ENCODE results near the gene MDM1.

MDM1 gene

DNA sequence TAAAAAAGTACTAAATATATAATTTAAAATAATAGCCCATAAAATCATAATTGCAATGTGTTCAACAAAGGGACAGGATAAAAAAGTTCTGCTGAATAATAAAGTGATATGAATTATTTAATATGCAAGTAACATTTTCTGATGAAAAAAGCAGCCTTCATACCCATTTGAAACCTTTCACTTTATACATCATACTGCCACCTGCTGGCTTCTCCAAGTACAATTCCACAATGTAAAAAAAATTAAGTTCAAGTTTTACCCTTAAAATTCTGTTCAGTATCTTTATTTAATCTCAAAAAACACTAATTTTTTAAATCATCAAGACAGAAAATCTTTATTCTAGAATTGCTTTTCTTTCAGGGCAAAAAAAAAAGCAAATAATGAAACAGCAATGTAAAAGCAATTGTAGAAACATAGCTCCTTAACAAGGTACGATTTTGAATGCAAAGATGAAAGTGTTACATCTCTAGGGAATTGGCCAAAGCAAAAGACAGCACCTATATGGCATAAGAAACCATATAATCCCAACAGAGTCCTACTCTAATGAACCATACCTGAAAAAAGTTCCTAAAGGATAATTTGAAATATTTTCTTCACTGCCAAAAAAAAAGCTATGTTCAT lies 15.0 kb downstream of the MDM1 start:
- no peak for ATAC-seq
- DNase-seq (ENCODE audit: low spot score in 2 of 2) = peak in 1 of 2 donors; percentile 18
- Mint-ChIP-seq H3K27ac (no peak overlapping the region), H3K4me3 (no peak overlapping the region), H3K36me3 (peaks cover 15% of the 10 kb centered on the region), H3K4me1 (no peaks in the 10 kb centered on the region), H3K9me3 (no peaks in the 10 kb centered on the region)

- H3K36me3 Mint-ChIP-seq = peaks cover 29% of the 10 kb centered on the region
- H3K4me1 Mint-ChIP-seq = peaks cover 18% of the 10 kb centered on the region
- H3K27ac Mint-ChIP-seq = no peak overlapping the region
- H3K9me3 Mint-ChIP-seq = no peaks in the 10 kb centered on the region
- ATAC-seq (no peak), DNase-seq (ENCODE audit: low spot score in 2 of 2) (no peak)
- no peak overlapping the region for H3K4me3 Mint-ChIP-seq
These were observed 21.8 kb downstream of the MDM1 start for GRCh38 chr12:68310370-68310769.

DNA sequence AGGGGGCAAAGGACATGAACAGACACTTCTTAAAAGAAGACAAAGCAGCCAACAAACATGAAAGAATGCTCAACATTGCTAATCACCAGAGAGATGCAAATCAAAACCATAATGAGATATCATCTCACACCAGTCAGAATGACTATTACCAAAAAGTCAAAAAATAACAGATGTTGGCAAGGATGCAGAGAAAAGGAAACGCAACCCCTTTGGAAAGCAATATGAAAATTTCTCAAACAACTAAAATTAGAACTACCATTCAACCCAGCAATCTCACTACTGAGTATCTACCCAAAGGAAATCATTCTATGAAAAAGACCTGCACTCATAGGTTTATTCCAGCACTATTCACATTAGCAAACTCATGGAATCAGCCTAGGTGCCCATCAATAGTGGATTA lies 25.6 kb downstream of the MDM1 start:
- Mint-ChIP-seq H3K27ac (peak overlapping the region; percentile 43), H3K36me3 (peaks cover 46% of the 10 kb centered on the region), H3K9me3 (no peaks in the 10 kb centered on the region), H3K4me1 (peaks cover 23% of the 10 kb centered on the region), H3K4me3 (peak overlapping the region; percentile 3)
- DNase-seq (ENCODE audit: low spot score in 2 of 2) = no peak
- ATAC-seq = peak; percentile 80

DNA sequence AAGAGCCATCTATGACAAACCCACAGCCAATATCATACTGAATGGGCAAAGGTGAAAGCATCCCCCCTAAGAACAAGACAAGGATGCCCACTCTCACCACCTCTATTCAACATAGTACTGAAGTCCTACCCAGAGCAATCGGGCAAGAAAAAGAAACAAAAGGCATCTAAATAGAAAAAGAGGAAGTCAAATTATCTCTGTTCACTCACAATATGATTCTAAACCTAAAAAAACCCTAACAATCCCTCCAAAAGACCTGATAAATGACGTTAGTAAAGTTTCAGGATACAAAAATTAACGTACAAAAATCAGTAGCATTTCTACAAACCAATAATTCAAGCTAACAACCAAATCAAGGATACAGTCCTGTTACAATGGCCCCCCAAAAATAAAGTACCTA lies 26.9 kb downstream of the MDM1 start:
- H3K9me3 Mint-ChIP-seq = peaks cover under 1% of the 10 kb centered on the region
- DNase-seq (ENCODE audit: low spot score in 2 of 2) (no peak), ATAC-seq (no peak)
- H3K36me3 Mint-ChIP-seq = peaks cover 58% of the 10 kb centered on the region
- peak overlapping the region; percentile 43 for H3K27ac Mint-ChIP-seq
- peaks cover 23% of the 10 kb centered on the region for H3K4me1 Mint-ChIP-seq
- H3K4me3 Mint-ChIP-seq = no peak overlapping the region

DNA sequence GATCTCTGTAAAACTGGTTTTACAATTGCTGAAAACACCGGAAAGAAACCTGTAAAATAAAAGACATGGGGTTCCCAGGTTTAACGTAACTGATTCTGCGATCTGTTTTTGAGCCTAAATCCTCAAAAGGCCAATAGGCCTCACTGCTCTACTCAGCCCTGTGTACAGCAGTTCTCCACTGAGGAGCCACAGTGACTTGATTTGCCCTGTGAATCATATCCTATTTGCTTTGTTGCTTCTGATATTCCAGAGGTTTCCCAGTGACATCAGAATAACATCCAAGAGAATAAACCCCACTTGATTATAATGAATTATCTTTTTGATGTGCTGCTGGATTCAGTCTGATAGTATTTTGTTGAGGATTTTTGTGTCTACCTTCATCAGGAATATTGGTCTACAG lies 27.5 kb downstream of the MDM1 start:
- H3K9me3 Mint-ChIP-seq = peaks cover 3% of the 10 kb centered on the region

GRCh38 chr12:68303850-68304249 lies 28.3 kb downstream of the MDM1 start:
- no peak for ATAC-seq
- Mint-ChIP-seq H3K9me3 (peaks cover 8% of the 10 kb centered on the region), H3K27ac (no peak overlapping the region), H3K36me3 (peaks cover 61% of the 10 kb centered on the region), H3K4me3 (no peak overlapping the region), H3K4me1 (peaks cover 23% of the 10 kb centered on the region)
- DNase-seq (ENCODE audit: low spot score in 2 of 2) = no peak

More for the DNA sequence above, 27.5 kb downstream of the MDM1 start:
- Mint-ChIP-seq H3K4me3 (no peak overlapping the region), H3K36me3 (peaks cover 60% of the 10 kb centered on the region), H3K27ac (no peak overlapping the region), H3K4me1 (peaks cover 23% of the 10 kb centered on the region)
- ATAC-seq (no peak), DNase-seq (ENCODE audit: low spot score in 2 of 2) (no peak)

GRCh38 chr12:68297929-68298328 lies 34.2 kb downstream of the MDM1 start:
- ATAC-seq (no peak), DNase-seq (ENCODE audit: low spot score in 2 of 2) (no peak)
- Mint-ChIP-seq H3K27ac (no peak overlapping the region), H3K4me1 (peaks cover 9% of the 10 kb centered on the region), H3K4me3 (no peak overlapping the region), H3K36me3 (peaks cover 49% of the 10 kb centered on the region), H3K9me3 (peaks cover 8% of the 10 kb centered on the region)

DNA sequence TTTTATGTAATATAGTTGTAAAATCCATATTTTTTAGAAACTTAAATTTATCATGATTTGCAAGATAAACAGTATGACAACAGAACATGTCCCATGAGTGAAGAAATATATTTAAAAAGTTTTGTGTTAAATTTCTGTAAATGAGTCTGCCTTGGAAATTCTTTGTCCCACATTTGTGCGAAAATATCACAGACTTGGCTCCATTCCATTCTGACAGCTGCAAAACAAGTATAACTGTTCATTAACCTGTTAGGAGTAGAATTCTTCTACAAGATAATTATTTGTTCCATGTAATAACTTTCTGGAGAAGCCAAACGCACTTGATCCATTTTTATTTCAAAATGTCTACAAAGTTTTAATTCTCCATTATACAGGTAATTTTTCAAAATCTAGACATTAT lies 37.9 kb downstream of the MDM1 start:
- H3K27ac Mint-ChIP-seq = no peak overlapping the region
- H3K4me1 Mint-ChIP-seq = peaks cover 45% of the 10 kb centered on the region
- peaks cover 17% of the 10 kb centered on the region for H3K36me3 Mint-ChIP-seq

GRCh38 chr12:68293347-68293746 lies 38.8 kb downstream of the MDM1 start:
- Mint-ChIP-seq H3K9me3 (no peaks in the 10 kb centered on the region), H3K4me1 (peaks cover 45% of the 10 kb centered on the region), H3K4me3 (no peak overlapping the region), H3K36me3 (peaks cover 14% of the 10 kb centered on the region), H3K27ac (peak overlapping the region; percentile 57)
- no peak for DNase-seq (ENCODE audit: low spot score in 2 of 2)
- ATAC-seq = peak; percentile 59

More for the DNA sequence above, 37.9 kb downstream of the MDM1 start:
- H3K4me3 Mint-ChIP-seq = no peak overlapping the region
- no peak for ATAC-seq
- no peak for DNase-seq (ENCODE audit: low spot score in 2 of 2)
- H3K9me3 Mint-ChIP-seq = peaks cover 2% of the 10 kb centered on the region

DNA sequence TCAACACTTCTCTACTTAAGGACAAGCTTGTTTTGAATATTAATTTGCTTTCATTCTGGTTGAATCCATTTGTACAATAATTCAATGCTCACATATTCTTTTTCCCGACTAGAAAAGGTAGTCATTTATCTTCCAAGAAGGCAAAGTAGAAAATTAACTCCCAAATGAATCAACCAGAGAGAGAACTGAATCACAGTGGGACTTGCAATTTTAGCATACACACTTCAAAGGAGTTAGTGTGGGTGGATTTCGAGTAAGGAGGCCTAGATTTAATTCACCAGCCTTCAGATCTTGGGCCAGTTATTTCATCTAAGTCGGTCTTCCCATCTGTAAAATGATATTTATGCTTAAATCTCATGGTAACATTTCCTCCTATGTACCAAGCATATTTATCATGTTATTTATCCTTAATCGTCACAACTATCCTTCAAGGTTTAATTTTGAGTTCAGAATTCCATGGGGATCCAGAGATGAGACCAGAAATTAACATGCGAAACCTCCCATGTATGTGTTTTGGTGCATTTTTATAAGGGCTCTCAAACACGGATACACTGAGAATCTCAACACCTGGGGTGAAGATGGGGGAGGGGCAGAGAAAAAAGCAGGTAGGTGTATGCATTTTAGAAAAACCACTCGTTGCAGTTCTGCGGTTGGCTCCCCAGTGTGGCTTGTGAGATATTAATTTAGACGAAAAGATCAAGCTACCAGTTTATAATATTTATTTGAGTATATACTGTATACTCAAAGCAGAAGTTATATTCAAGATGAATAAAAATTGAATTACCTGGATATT lies 39.8 kb downstream of the MDM1 start:
- H3K9me3 Mint-ChIP-seq = no peaks in the 10 kb centered on the region
- peak overlapping the region; percentile 4 for H3K4me3 Mint-ChIP-seq
- H3K4me1 Mint-ChIP-seq = peaks cover 45% of the 10 kb centered on the region
- no peak for DNase-seq (ENCODE audit: low spot score in 2 of 2)
- H3K36me3 Mint-ChIP-seq = peaks cover 14% of the 10 kb centered on the region
- peak; percentile 27 for ATAC-seq
- peak overlapping the region; percentile 57 for H3K27ac Mint-ChIP-seq

DNA sequence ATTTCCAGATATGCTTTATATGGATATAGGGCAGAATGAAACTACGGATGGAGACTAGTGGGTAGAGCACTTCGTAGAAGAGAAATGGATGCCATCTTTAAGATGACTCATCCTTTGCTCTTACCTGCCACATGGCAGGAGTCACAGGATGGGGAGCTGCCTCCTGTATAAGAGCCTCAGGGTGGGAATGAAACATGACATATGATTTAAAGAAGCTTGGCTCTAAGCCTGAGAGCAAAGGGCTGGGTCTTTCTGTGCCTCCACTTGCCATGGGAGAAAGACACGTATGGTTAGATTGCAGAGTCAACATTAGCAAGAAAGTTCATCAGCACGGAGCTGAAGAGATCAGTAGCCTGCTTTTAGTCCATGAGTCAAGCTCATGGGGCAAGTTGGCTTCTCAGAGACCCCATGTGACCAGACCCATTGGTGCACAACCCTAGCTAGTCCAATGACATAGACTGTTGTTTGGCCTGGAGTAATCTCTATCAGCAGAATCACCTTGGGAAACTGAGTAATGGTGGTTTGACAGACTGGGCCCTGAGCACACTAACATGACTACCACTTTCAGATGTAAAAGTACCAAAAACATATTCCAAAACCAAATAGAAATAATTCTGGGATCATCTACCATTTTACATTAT lies 40.6 kb downstream of the MDM1 start:
- Mint-ChIP-seq H3K9me3 (no peaks in the 10 kb centered on the region), H3K36me3 (peaks cover 14% of the 10 kb centered on the region), H3K4me1 (peaks cover 45% of the 10 kb centered on the region), H3K4me3 (peak overlapping the region; percentile 4), H3K27ac (peak overlapping the region; percentile 80)
- DNase-seq (ENCODE audit: low spot score in 2 of 2) (no peak), ATAC-seq (peak; percentile 69)

- Mint-ChIP-seq H3K27ac (peak overlapping the region; percentile 80), H3K4me3 (peak overlapping the region; percentile 31), H3K36me3 (peaks cover 10% of the 10 kb centered on the region), H3K9me3 (no peaks in the 10 kb centered on the region), H3K4me1 (peaks cover 45% of the 10 kb centered on the region)
- peak in 1 of 2 donors; percentile 68 for DNase-seq (ENCODE audit: low spot score in 2 of 2)
- peak; percentile 98 for ATAC-seq
These were observed 42.0 kb downstream of the MDM1 start for GRCh38 chr12:68290126-68290525.

DNA sequence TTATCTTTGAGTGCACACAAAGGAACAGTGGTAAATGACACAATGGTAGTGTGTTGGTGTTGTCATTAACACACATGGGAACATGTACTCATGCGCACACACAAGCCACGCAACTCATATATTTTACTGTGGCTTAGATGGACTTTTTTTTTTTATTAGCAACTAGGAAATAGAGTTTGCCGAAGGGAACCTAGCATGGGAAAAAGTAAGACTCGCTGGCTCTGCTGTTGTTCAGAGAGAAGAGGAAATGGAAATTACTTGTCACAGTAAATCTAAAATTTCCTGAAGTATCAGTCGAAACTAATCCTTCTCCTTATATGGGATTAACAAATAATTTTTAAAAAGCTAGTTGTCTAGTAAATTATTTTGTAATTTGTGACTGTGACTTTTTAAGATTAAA lies 45.1 kb downstream of the MDM1 start:
- Mint-ChIP-seq H3K9me3 (no peaks in the 10 kb centered on the region), H3K27ac (no peak overlapping the region), H3K4me1 (peaks cover 28% of the 10 kb centered on the region), H3K4me3 (no peak overlapping the region), H3K36me3 (no peaks in the 10 kb centered on the region)
- no peak for ATAC-seq
- no peak for DNase-seq (ENCODE audit: low spot score in 2 of 2)

DNA sequence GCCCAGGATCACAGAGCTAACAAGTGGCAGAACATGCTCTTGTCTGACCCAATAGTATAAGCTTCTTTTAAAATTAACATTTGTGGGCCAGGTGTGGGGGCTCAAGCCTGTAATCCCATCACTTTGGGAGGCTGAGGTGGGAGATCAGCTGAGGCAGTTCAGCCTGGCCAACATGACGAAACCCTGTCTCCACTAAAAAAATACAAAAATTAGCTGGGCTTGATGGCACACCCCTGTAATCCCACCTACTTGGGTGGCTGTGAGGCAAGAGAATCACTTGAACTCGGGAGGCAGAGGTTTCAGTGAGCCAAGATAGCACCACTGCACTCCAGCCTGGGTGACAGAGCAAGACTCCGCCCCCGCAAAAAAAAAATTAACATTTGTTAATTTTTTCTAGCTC lies 45.8 kb downstream of the MDM1 start:
- no peak overlapping the region for H3K4me3 Mint-ChIP-seq
- no peaks in the 10 kb centered on the region for H3K9me3 Mint-ChIP-seq
- DNase-seq (ENCODE audit: low spot score in 2 of 2) = no peak
- no peak for ATAC-seq
- H3K27ac Mint-ChIP-seq = no peak overlapping the region
- peaks cover 27% of the 10 kb centered on the region for H3K4me1 Mint-ChIP-seq
- no peaks in the 10 kb centered on the region for H3K36me3 Mint-ChIP-seq

- DNase-seq (ENCODE audit: low spot score in 2 of 2) = no peak
- H3K36me3 Mint-ChIP-seq = no peaks in the 10 kb centered on the region
- H3K9me3 Mint-ChIP-seq = no peaks in the 10 kb centered on the region
- peak overlapping the region; percentile 7 for H3K27ac Mint-ChIP-seq
- H3K4me3 Mint-ChIP-seq = no peak overlapping the region
- peaks cover 25% of the 10 kb centered on the region for H3K4me1 Mint-ChIP-seq
- no peak for ATAC-seq
These were observed 46.6 kb downstream of the MDM1 start for GRCh38 chr12:68285541-68285940.

All from stimulated activated effector memory CD8-positive, alpha-beta T cell treated with anti-CD3 and anti-CD28 coated beads, Interleukin-12 subunit alpha, Interleukin-12 subunit beta, amount 100 ng/mL, for 72 hours (primary cell).